Activated naive CD8-positive, alpha-beta T cell treated with anti-CD3 and anti-CD28 coated beads, Interleukin-2, amount 50 U/mL, for 24 hours (primary cell): ENCODE results near the gene TTC9.

Experiments used
- ATAC-seq: fragments of 150-1000 bp; cut with Tn5 transposase; one replicate; pipeline ENCODE4 v1.10.0; 2021
- DNase-seq: peaks from one replicate; pipeline ENCODE4 v3.0.0; 2021
- H3K27ac Mint-ChIP-seq: one replicate; pipeline ENCODE4 v1.8.0; 2021; ENCODE audit warnings: mild to moderate bottlenecking, mixed read lengths
- H3K27me3 Mint-ChIP-seq: one replicate; pipeline ENCODE4 v1.8.0; 2021; ENCODE audit warnings: mixed read lengths
- H3K36me3 Mint-ChIP-seq: one replicate; pipeline ENCODE4 v1.8.0; 2021; ENCODE audit warnings: low read depth, mixed read lengths
- H3K4me1 Mint-ChIP-seq: one replicate; pipeline ENCODE4 v1.8.0; 2021; ENCODE audit warnings: mixed read lengths
- H3K4me3 Mint-ChIP-seq: one replicate; pipeline ENCODE4 v1.8.0; 2021; ENCODE audit warnings: mild to moderate bottlenecking, moderate library complexity, mixed read lengths
- H3K9me3 Mint-ChIP-seq: one replicate; pipeline ENCODE4 v1.8.0; 2021; ENCODE audit warnings: mixed read lengths

Gene TTC9

GRCh38 chr14:70655110-70655826, 13.6 kb downstream of the TTC9 start:
- Mint-ChIP-seq H3K9me3 (no peaks in the 10 kb centered on the region), H3K27ac (peak overlapping the region; percentile 98), H3K36me3 (peaks cover 5% of the 10 kb centered on the region), H3K4me1 (peaks cover 95% of the 10 kb centered on the region), H3K4me3 (peak overlapping the region; percentile 81), H3K27me3 (no peaks in the 10 kb centered on the region)
- DNase-seq (peak; percentile 68), ATAC-seq (peak; percentile 89)

- Mint-ChIP-seq H3K4me3 (peak overlapping the region; percentile 67), H3K27me3 (no peaks in the 10 kb centered on the region), H3K36me3 (peaks cover 5% of the 10 kb centered on the region), H3K9me3 (no peaks in the 10 kb centered on the region), H3K27ac (peak overlapping the region; percentile 86), H3K4me1 (peaks cover 94% of the 10 kb centered on the region)
- no peak for ATAC-seq
- no peak for DNase-seq
Observed at GRCh38 chr14:70658899-70659298, 17.2 kb downstream of the TTC9 start.

- Mint-ChIP-seq H3K27ac (peak overlapping the region; percentile 86), H3K4me1 (peaks cover 93% of the 10 kb centered on the region), H3K9me3 (no peaks in the 10 kb centered on the region), H3K36me3 (peaks cover 5% of the 10 kb centered on the region), H3K27me3 (no peaks in the 10 kb centered on the region), H3K4me3 (peak overlapping the region; percentile 56)
- DNase-seq (peak; percentile 46), ATAC-seq (peak; percentile 70)
Observed at GRCh38 chr14:70660967-70661893, 19.5 kb downstream of the TTC9 start.

- ATAC-seq, result no peak
- DNase-seq, result no peak
- peak overlapping the region; percentile 86 for H3K27ac Mint-ChIP-seq
- peaks cover 90% of the 10 kb centered on the region for H3K4me1 Mint-ChIP-seq
- H3K4me3 Mint-ChIP-seq, result peak overlapping the region; percentile 56
- no peaks in the 10 kb centered on the region for H3K27me3 Mint-ChIP-seq
- H3K9me3 Mint-ChIP-seq, result no peaks in the 10 kb centered on the region
- H3K36me3 Mint-ChIP-seq, result peaks cover 5% of the 10 kb centered on the region
Observed at GRCh38 chr14:70662080-70662479, 20.4 kb downstream of the TTC9 start.

- Mint-ChIP-seq H3K4me1 (peaks cover 85% of the 10 kb centered on the region), H3K27me3 (no peaks in the 10 kb centered on the region)
Observed at GRCh38 chr14:70662816-70663215, 21.1 kb downstream of the TTC9 start.

GRCh38 chr14:70663707-70664179, 22.0 kb downstream of the TTC9 start:
- ATAC-seq (no peak), DNase-seq (no peak)
- Mint-ChIP-seq H3K27ac (no peak overlapping the region), H3K36me3 (peaks cover 8% of the 10 kb centered on the region), H3K4me1 (peaks cover 80% of the 10 kb centered on the region), H3K9me3 (no peaks in the 10 kb centered on the region), H3K4me3 (no peak overlapping the region), H3K27me3 (no peaks in the 10 kb centered on the region)

More at GRCh38 chr14:70662816-70663215, 21.1 kb downstream of the TTC9 start:
- Mint-ChIP-seq H3K4me3 (no peak overlapping the region), H3K27ac (peak overlapping the region; percentile 47), H3K9me3 (no peaks in the 10 kb centered on the region), H3K36me3 (peaks cover 5% of the 10 kb centered on the region)
- DNase-seq, result no peak
- no peak for ATAC-seq

- no peaks in the 10 kb centered on the region for H3K27me3 Mint-ChIP-seq
- peaks cover 8% of the 10 kb centered on the region for H3K36me3 Mint-ChIP-seq
- no peak for ATAC-seq
- no peak overlapping the region for H3K27ac Mint-ChIP-seq
- H3K4me1 Mint-ChIP-seq, result peaks cover 69% of the 10 kb centered on the region
- H3K4me3 Mint-ChIP-seq, result no peak overlapping the region
- no peaks in the 10 kb centered on the region for H3K9me3 Mint-ChIP-seq
- no peak for DNase-seq
Observed at GRCh38 chr14:70664698-70665447, 23.2 kb downstream of the TTC9 start.

GRCh38 chr14:70665448-70666360, 24.0 kb downstream of the TTC9 start:
- Mint-ChIP-seq H3K9me3 (no peaks in the 10 kb centered on the region), H3K27me3 (no peaks in the 10 kb centered on the region), H3K36me3 (peaks cover 8% of the 10 kb centered on the region), H3K4me1 (peaks cover 61% of the 10 kb centered on the region), H3K4me3 (no peak overlapping the region), H3K27ac (peak overlapping the region; percentile 64)
- ATAC-seq, result no peak
- DNase-seq, result no peak

- no peaks in the 10 kb centered on the region for H3K9me3 Mint-ChIP-seq
- H3K36me3 Mint-ChIP-seq, result peaks cover 8% of the 10 kb centered on the region
- DNase-seq, result no peak
- no peaks in the 10 kb centered on the region for H3K27me3 Mint-ChIP-seq
- no peak overlapping the region for H3K4me3 Mint-ChIP-seq
- no peak overlapping the region for H3K27ac Mint-ChIP-seq
- no peak for ATAC-seq
- H3K4me1 Mint-ChIP-seq, result peaks cover 55% of the 10 kb centered on the region
Observed at GRCh38 chr14:70666361-70666686, 24.6 kb downstream of the TTC9 start.

- Mint-ChIP-seq H3K9me3 (no peaks in the 10 kb centered on the region), H3K27ac (no peak overlapping the region), H3K36me3 (peaks cover 8% of the 10 kb centered on the region), H3K4me3 (no peak overlapping the region), H3K4me1 (peaks cover 12% of the 10 kb centered on the region), H3K27me3 (no peaks in the 10 kb centered on the region)
- DNase-seq (no peak), ATAC-seq (no peak)
Observed at GRCh38 chr14:70670992-70671651, 29.4 kb downstream of the TTC9 start.

GRCh38 chr14:70671652-70672644, 30.2 kb downstream of the TTC9 start:
- Mint-ChIP-seq H3K9me3 (no peaks in the 10 kb centered on the region), H3K27me3 (no peaks in the 10 kb centered on the region), H3K4me3 (no peak overlapping the region), H3K36me3 (peaks cover 8% of the 10 kb centered on the region), H3K4me1 (peaks cover 6% of the 10 kb centered on the region), H3K27ac (no peak overlapping the region)
- DNase-seq, result no peak
- ATAC-seq, result no peak

- DNase-seq (no peak), ATAC-seq (no peak)
- H3K4me3 Mint-ChIP-seq, result no peak overlapping the region
- H3K4me1 Mint-ChIP-seq, result no peaks in the 10 kb centered on the region
- no peaks in the 10 kb centered on the region for H3K9me3 Mint-ChIP-seq
- H3K27ac Mint-ChIP-seq, result no peak overlapping the region
- no peaks in the 10 kb centered on the region for H3K27me3 Mint-ChIP-seq
- peaks cover 2% of the 10 kb centered on the region for H3K36me3 Mint-ChIP-seq
Observed at GRCh38 chr14:70677341-70677740, 35.6 kb downstream of the TTC9 start.
